ENCODE data around the gene IMMP2L. TPM values are rescaled to one million over a fixed set of nuclear protein-coding genes. Genes with fewer than 3 reads are reported as not detected.

Gene IMMP2L
- total and polyA plus RNA-seq, 2 of the 4 experiments (the other 2 are of a cell fraction): 5.8 to 9.3 TPM

DNA sequence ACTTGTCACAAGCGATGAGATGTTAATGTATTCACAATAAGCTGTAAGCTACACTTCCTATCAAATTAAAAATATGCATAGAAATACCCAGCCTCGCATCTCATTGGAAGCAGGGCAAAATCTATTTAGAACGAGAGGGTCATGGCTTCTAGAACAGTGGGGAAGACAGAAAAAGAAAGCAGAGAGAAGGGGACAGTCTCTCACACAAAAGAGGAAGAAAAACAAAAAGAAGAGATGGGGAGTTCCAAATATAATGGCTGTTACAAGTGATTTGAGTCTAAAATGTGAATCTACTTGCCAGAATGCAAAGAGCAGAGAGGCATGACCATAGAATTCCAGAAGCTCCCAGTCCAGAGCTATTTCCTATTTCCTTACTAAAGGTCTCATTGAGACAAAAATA, 457.6 kb downstream of the IMMP2L start:
- Histone ChIP-seq H3K4me1 (ENCODE audit: control insufficient read depth, insufficient read depth, low read length) (no peaks in the 10 kb centered on the region), H2BK20ac (ENCODE audit: low read depth, low read length) (no peak overlapping the region), H3K56ac (ENCODE audit: extremely low read depth, insufficient read depth, low read length) (no peak overlapping the region), H3K9me3 (ENCODE audit: control insufficient read depth, insufficient read depth, low read length) (no peaks in the 10 kb centered on the region), H4K20me1 (ENCODE audit: insufficient read depth, low read length) (no peaks in the 10 kb centered on the region), H2AK9ac (replicated peaks; ENCODE audit: low read depth, low read length, poor library complexity) (no peak overlapping the region), H3K27ac (ENCODE audit: insufficient read depth, low read length) (no peak overlapping the region), H3K4me2 (ENCODE audit: low read depth, low read length) (no peak overlapping the region), H4K8ac (ENCODE audit: low read depth in 2 of 2, low read length in 2 of 2) (no peak overlapping the region), H2BK15ac (ENCODE audit: low read depth, low read length) (no peak overlapping the region), H4K5ac (ENCODE audit: low read depth, low read length) (no peak overlapping the region), H2BK120ac (ENCODE audit: low read depth, low read length) (no peak overlapping the region), H3K79me1 (ENCODE audit: low read depth in 1 of 2, low read length in 2 of 2) (peaks cover 0 to 3% of the 10 kb centered on the region in 2 experiments; a peak in 1 of 4 replicates), H3K4me3 (ENCODE audit: insufficient read depth, low read depth, low read length) (no peak overlapping the region), H4K91ac (ENCODE audit: insufficient read depth, low read depth, low read length) (no peak overlapping the region), H3K9me1 (ENCODE audit: insufficient read depth, low read length) (no peaks in the 10 kb centered on the region), H2BK5ac (ENCODE audit: low read depth, low read length, poor library complexity, severe bottlenecking) (no peak overlapping the region), H2AK5ac (ENCODE audit: low read depth, low read length) (no peak overlapping the region), H3K27me3 (ENCODE audit: control insufficient read depth, insufficient read depth, low read length) (no peaks in the 10 kb centered on the region), H3K36me3 (ENCODE audit: control insufficient read depth, insufficient read depth, low read length) (no peaks in the 10 kb centered on the region), H3K18ac (ENCODE audit: low read depth, low read length) (no peak overlapping the region), H3K23ac (ENCODE audit: low read depth, low read length) (no peak overlapping the region), H3K4ac (ENCODE audit: low read depth, low read length) (no peak overlapping the region), H3K14ac (replicated peaks; ENCODE audit: low read depth, low read length) (no peak overlapping the region), H3K9ac (ENCODE audit: low read depth, low read length) (no peak overlapping the region), H2AFZ (replicated peaks; ENCODE audit: low read length, poor library complexity) (no peak overlapping the region)
- ChIA-PET CTCF (no interaction called here), POLR2A (ENCODE audit: unreplicated experiment) (no interaction called here)
- intact Hi-C loops (cut with micrococcal nuclease): no loop called here
- dilution Hi-C loops (cut with HindIII; ENCODE audit: low sequenced_read_pairs, unreplicated experiment): no loop called here
- no TSS peak for BruUV-seq (replicated peaks)
- TF ChIP-seq CHD1 (IDR thresholded peaks at IDR 0.05; ENCODE audit: low read depth, low read length) (no peak), CEBPB (IDR thresholded peaks at IDR 0.05; ENCODE audit: low read depth, low read length) (no peak)
- in situ Hi-C loops (cut with MboI; ENCODE audit: low sequenced_read_pairs): no loop called here
- ATAC-seq (ENCODE audit: low read depth) (no peak), DNase-seq (no peak)
- WGBS, 2 experiments (ENCODE audit: extremely low coverage in 2 of 2, insufficient read length in 1 of 2): 100% methylated on average over 1 of the region's 3 CpGs; no CpG with 5 or more reads in 1 of the 2 experiments
